Breast epithelium (tissue), 4 donors: ENCODE measurements around the gene DCAF15. TPM values are rescaled to one million over a fixed set of nuclear protein-coding genes. Genes with fewer than 3 reads are reported as not detected.
A peak's percentile ranks its signal among the peaks of the same experiment; 100 is the strongest.

Source experiments
- DNase-seq, 2 donors: peaks; one replicate each; pipeline ENCODE4 v3.0.0-alpha.2; 2019; ENCODE audit warnings: low spot score in 2 of 2
- H3K27ac ChIP-seq, 2 donors: fragments of 200-600 bp; sonication (generic) in 1 of 2; one replicate each; pipeline ENCODE4 v1.5.1; 2016 to 2019; ENCODE audit warnings: mild to moderate bottlenecking in 1 of 2
- H3K27me3 ChIP-seq, 2 donors: fragments of 200-600 bp; sonication (generic) in 1 of 2; one replicate each; pipeline versions ENCODE4 v1.5.1 to v1.6.0; 2017 to 2019; ENCODE audit warnings: control low read depth in 1 of 2, mild to moderate bottlenecking in 1 of 2
- H3K36me3 ChIP-seq: fragments of 200-600 bp; one replicate; pipeline ENCODE4 v1.5.1; 2019
- H3K4me1 ChIP-seq, 2 donors: fragments of 200-600 bp; sonication (generic); one replicate each; pipeline ENCODE4 v1.5.1; 2016 to 2019; ENCODE audit warnings: control low read depth in 1 of 2
- H3K4me3 ChIP-seq, 3 donors: fragments of 200-600 bp; sonication (generic); 1 replicate in 2 of 3; 2 replicates in 1 of 3; pipeline ENCODE4 v1.5.1; 2016 to 2019; ENCODE audit warnings: mild to moderate bottlenecking in 3 of 3, moderate library complexity in 2 of 3
- H3K9me3 ChIP-seq, 2 donors: fragments of 200-600 bp; sonication (generic) in 1 of 2; one replicate each; pipeline ENCODE4 v1.5.1; 2016 to 2019; ENCODE audit warnings: control low read depth in 1 of 2
- POLR2A ChIP-seq: fragments of 450-650 bp; IDR thresholded peaks from one replicate; pipeline ENCODE4 v1.6.1; 2016; ENCODE audit warnings: antibody characterized with exemption, mild to moderate bottlenecking, moderate library complexity
- POLR2AphosphoS5 ChIP-seq, 3 donors: sonication (generic); formaldehyde crosslinking; IDR thresholded peaks; one replicate each; pipeline ENCODE4 v1.6.1; 2017; ENCODE audit warnings: antibody characterized with exemption in 3 of 3
- intact Hi-C: fragments of 100-400 bp; cut with DNase I; formaldehyde crosslinking; loops from one replicate; pipeline ENCODE4 v1.15.1; 2023; ENCODE audit warnings: low total_unique reads
- total RNA-seq, 3 donors: library from RNA; depleted of rRNA; stranded (reverse); fragments of >200 nt; gene quantifications; one replicate each; pipeline ENCODE4 v1.1.0, GENCODE V29; 2016
- TF ChIP-seq, protein P1 (sequence below), 3 donors: fragments of 450-650 bp; IDR thresholded peaks; one replicate each; pipeline ENCODE4 v1.5.1; 2016 to 2017; ENCODE audit warnings: antibody characterized with exemption in 3 of 3, mild to moderate bottlenecking in 3 of 3, moderate library complexity in 3 of 3

DCAF15 gene
- total RNA-seq, 3 donors from 2014 or later = 13.4 to 22.7 (median 19.0) TPM

DNA sequence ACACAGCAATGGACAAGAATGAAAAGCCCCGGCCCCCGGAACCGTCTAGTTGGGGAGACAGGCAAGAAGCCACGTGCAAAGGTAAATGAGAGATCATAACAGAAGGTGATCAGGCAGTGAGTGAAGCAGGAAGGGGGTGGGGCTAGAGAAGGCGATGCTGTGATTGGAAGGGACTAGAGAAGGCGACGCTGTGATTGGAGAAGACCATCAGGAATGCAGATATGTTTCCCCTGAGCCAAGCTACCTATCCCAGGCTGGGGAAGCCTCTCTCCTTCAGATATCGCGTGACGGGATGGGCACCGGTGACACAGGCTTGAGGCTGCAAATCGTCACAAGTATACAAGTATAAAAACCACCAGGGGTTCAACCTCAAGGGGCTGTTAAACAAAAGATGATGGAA lies 21.8 kb downstream of the DCAF15 start:
- Histone ChIP-seq H3K4me3 (no peak overlapping the region), H3K36me3 (peaks cover 7% of the 10 kb centered on the region), H3K9me3 (no peaks in the 10 kb centered on the region), H3K27ac (peak overlapping the region; percentile 46 to 49), H3K27me3 (no peaks in the 10 kb centered on the region), H3K4me1 (peaks cover 0 to 9% of the 10 kb centered on the region in 2 donors)
- peak in 1 of 2 donors; percentile 81 for DNase-seq
- TF ChIP-seq POLR2A = no peak
- TF ChIP-seq, protein P1, sequence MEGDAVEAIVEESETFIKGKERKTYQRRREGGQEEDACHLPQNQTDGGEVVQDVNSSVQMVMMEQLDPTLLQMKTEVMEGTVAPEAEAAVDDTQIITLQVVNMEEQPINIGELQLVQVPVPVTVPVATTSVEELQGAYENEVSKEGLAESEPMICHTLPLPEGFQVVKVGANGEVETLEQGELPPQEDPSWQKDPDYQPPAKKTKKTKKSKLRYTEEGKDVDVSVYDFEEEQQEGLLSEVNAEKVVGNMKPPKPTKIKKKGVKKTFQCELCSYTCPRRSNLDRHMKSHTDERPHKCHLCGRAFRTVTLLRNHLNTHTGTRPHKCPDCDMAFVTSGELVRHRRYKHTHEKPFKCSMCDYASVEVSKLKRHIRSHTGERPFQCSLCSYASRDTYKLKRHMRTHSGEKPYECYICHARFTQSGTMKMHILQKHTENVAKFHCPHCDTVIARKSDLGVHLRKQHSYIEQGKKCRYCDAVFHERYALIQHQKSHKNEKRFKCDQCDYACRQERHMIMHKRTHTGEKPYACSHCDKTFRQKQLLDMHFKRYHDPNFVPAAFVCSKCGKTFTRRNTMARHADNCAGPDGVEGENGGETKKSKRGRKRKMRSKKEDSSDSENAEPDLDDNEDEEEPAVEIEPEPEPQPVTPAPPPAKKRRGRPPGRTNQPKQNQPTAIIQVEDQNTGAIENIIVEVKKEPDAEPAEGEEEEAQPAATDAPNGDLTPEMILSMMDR (IDR thresholded peaks at IDR 0.05) = no peak
- no peak for TF ChIP-seq POLR2AphosphoS5 (IDR thresholded peaks at IDR 0.05)
- intact Hi-C loops = no loop called here

GRCh38 chr19:13975870-13976269 lies 23.6 kb downstream of the DCAF15 start:
- Histone ChIP-seq H3K27me3 (no peaks in the 10 kb centered on the region), H3K36me3 (no peaks in the 10 kb centered on the region), H3K9me3 (no peaks in the 10 kb centered on the region), H3K4me3 (no peak overlapping the region), H3K27ac (no peak overlapping the region), H3K4me1 (peaks cover 0 to 10% of the 10 kb centered on the region in 2 donors)
- no peak for DNase-seq
- intact Hi-C loops = no loop called here
- no peak for TF ChIP-seq POLR2AphosphoS5 (IDR thresholded peaks at IDR 0.05)
- TF ChIP-seq, protein P1 (IDR thresholded peaks at IDR 0.05) = no peak
- TF ChIP-seq POLR2A = no peak

- H3K27me3 ChIP-seq = no peaks in the 10 kb centered on the region
- no peak for TF ChIP-seq POLR2AphosphoS5 (IDR thresholded peaks at IDR 0.05)
- DNase-seq = no peak
- no peak overlapping the region for H3K27ac ChIP-seq
- intact Hi-C loops = no loop called here
- no peak overlapping the region for H3K4me3 ChIP-seq
- peaks cover 0 to 10% of the 10 kb centered on the region in 2 donors for H3K4me1 ChIP-seq
- H3K36me3 ChIP-seq = no peaks in the 10 kb centered on the region
- no peaks in the 10 kb centered on the region for H3K9me3 ChIP-seq
Measured at GRCh38 chr19:13976446-13976845, 24.1 kb downstream of the DCAF15 start.

DNA sequence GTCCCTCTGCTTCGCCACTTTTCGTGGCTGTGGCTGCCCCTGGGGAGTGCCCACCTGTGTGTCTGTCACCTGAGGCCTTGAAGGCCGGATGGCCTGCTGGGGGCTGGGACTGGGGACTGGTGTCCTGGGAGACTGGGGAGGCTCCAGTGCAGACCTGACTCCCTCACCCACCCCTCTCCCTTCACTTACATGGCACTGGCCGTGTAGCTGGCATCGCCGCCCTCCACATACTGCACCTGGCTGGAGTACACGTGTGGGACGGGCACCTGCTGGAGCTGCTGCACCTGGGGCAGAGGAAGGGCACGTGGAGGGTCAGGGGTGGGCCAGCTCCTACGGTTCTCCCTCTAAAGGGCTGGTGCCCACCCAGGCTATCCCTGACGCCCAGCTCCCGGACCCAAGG lies 25.5 kb downstream of the DCAF15 start:
- H3K27me3 ChIP-seq = no peaks in the 10 kb centered on the region
- peaks cover 0 to 10% of the 10 kb centered on the region in 2 donors for H3K4me1 ChIP-seq
- DNase-seq = no peak
- peak overlapping the region in 2 of 3 donors; percentile 60 to 72 for H3K4me3 ChIP-seq
- H3K36me3 ChIP-seq = no peaks in the 10 kb centered on the region
- TF ChIP-seq, protein P1 (IDR thresholded peaks at IDR 0.05) = no peak
- TF ChIP-seq POLR2AphosphoS5 (IDR thresholded peaks at IDR 0.05) (no peak), POLR2A (no peak)
- intact Hi-C loops = no loop called here
- H3K9me3 ChIP-seq = no peaks in the 10 kb centered on the region
- H3K27ac ChIP-seq = peak overlapping the region; percentile 76 to 86

GRCh38 chr19:13978351-13979243 lies 26.3 kb downstream of the DCAF15 start:
- Histone ChIP-seq H3K27me3 (no peaks in the 10 kb centered on the region), H3K9me3 (no peaks in the 10 kb centered on the region), H3K4me1 (peaks cover 0 to 10% of the 10 kb centered on the region in 2 donors), H3K27ac (peak overlapping the region; percentile 76 to 86), H3K4me3 (peak overlapping the region; percentile 41 to 72 (median 60)), H3K36me3 (no peaks in the 10 kb centered on the region)
- DNase-seq = peak; percentile 69 to 82
- TF ChIP-seq POLR2AphosphoS5 (IDR thresholded peaks at IDR 0.05) (peak in 1 of 3 donors; percentile 10), POLR2A (no peak)
- intact Hi-C loops = no loop called here

GRCh38 chr19:13979244-13979615 lies 26.9 kb downstream of the DCAF15 start:
- no peak for TF ChIP-seq POLR2AphosphoS5 (IDR thresholded peaks at IDR 0.05)
- TF ChIP-seq, protein P1 (IDR thresholded peaks at IDR 0.05) = no peak
- TF ChIP-seq POLR2A = no peak
- intact Hi-C loops = no loop called here
- H3K36me3 ChIP-seq = no peaks in the 10 kb centered on the region
- no peaks in the 10 kb centered on the region for H3K9me3 ChIP-seq
- H3K27me3 ChIP-seq = no peaks in the 10 kb centered on the region
- H3K27ac ChIP-seq = peak overlapping the region; percentile 76 to 86
- H3K4me3 ChIP-seq = peak overlapping the region; percentile 41 to 72 (median 60)
- H3K4me1 ChIP-seq = peaks cover 0 to 10% of the 10 kb centered on the region in 2 donors
- no peak for DNase-seq
